A673 (cell line): ENCODE data around the gene TUBA4B. TPM values are rescaled to one million over a fixed set of nuclear protein-coding genes. Genes with fewer than 3 reads are reported as not detected.

Experiments used
- BruUV-seq: library from RNA; stranded (reverse); fragments of 400-500 nt; replicated peaks from 2 replicates; lab custom pipeline; 2021; lab: Mats Ljungman, UMichigan
- CTCF ChIA-PET: fragments of 300-600 bp; sonication (Branson Sonifier 250); formaldehyde crosslinking; loops from one replicate; lab custom pipeline; 2022; ENCODE audit warnings: antibody characterized with exemption; lab: Charles Lee
- POLR2A ChIA-PET: fragments of 300-600 bp; sonication (Branson Sonifier 250); formaldehyde crosslinking; loops from one replicate; lab custom pipeline; 2022; ENCODE audit warnings: antibody characterized with exemption; ENCODE audit not compliant: low non-redundant PET; lab: Charles Lee
- DNase-seq: peaks from one replicate; pipeline ENCODE4 v3.0.0-alpha.2; 2015; ENCODE audit warnings: low spot score
- H3K27ac ChIP-seq: fragments of 200-600 bp; sonication (generic); 2 replicates; pipeline ENCODE4 v1.5.1; 2016; ENCODE audit warnings: mixed run types, low read depth, mild to moderate bottlenecking, mixed read lengths, antibody characterized with exemption, low read length; ENCODE audit not compliant: poor library complexity, severe bottlenecking
- H3K27me3 ChIP-seq: fragments of 200-600 bp; sonication (generic); replicated peaks from 2 replicates; pipeline ENCODE4 v1.6.1; 2017; ENCODE audit warnings: mixed run types, low read depth, mild to moderate bottlenecking, mixed read lengths, antibody characterized with exemption, low read length; ENCODE audit not compliant: insufficient read depth, poor library complexity
- H3K36me3 ChIP-seq: fragments of 200-600 bp; sonication (generic); 2 replicates; pipeline ENCODE4 v1.6.1; 2016; ENCODE audit warnings: mixed run types, mild to moderate bottlenecking, mixed read lengths, antibody characterized with exemption, low read length; ENCODE audit not compliant: insufficient read depth, poor library complexity, severe bottlenecking
- H3K4me1 ChIP-seq: fragments of 200-600 bp; sonication (generic); 2 replicates; pipeline ENCODE4 v1.6.1; 2017; ENCODE audit warnings: mixed run types, mild to moderate bottlenecking, mixed read lengths, antibody characterized with exemption, low read length; ENCODE audit not compliant: insufficient read depth, poor library complexity, severe bottlenecking
- H3K4me3 ChIP-seq: fragments of 200-600 bp; sonication (generic); 2 replicates; pipeline ENCODE4 v1.5.1; 2016; ENCODE audit warnings: low read depth, mixed run types, mild to moderate bottlenecking, mixed read lengths, low read length; ENCODE audit not compliant: poor library complexity, severe bottlenecking
- H3K9me3 ChIP-seq: fragments of 200-600 bp; sonication (generic); 2 replicates; pipeline ENCODE4 v1.6.1; 2016; ENCODE audit warnings: mixed run types, low read depth, mild to moderate bottlenecking, mixed read lengths, antibody characterized with exemption, low read length; ENCODE audit not compliant: poor library complexity, severe bottlenecking
- CTCF ChIP-seq: fragments of 300-800, 200-600 bp; sonication (generic); conservative IDR thresholded peaks from 2 replicates; pipeline ENCODE4 v1.5.1; 2017; ENCODE audit warnings: low read depth, mild to moderate bottlenecking, antibody characterized with exemption, low read length, moderate library complexity, mixed read lengths
- EZH2 ChIP-seq: fragments of 200-600 bp; sonication (generic); IDR thresholded peaks from 2 replicates; pipeline ENCODE4 v1.6.1; 2017; ENCODE audit warnings: borderline replicate concordance, low read depth, mild to moderate bottlenecking, mixed read lengths, antibody characterized with exemption, low read length; ENCODE audit not compliant: poor library complexity, severe bottlenecking
- intact Hi-C: fragments of 100-400 bp; cut with micrococcal nuclease; formaldehyde crosslinking; loops from one replicate; pipeline ENCODE4 v1.10.0; 2022; ENCODE audit not compliant: unreplicated experiment
- total RNA-seq: library from RNA; stranded (reverse); gene quantifications from 2 replicates; pipeline ENCODE4 v1.2.3, GENCODE V29; 2021

TUBA4B gene
- total RNA-seq, 1 experiment from 2014 or later: not detected

GRCh38 chr2:219234331-219234730 lies 18.7 kb upstream of the TUBA4B start:
- intact Hi-C loops: no loop called here
- Histone ChIP-seq H3K4me1 (peaks cover 6% of the 10 kb centered on the region), H3K27ac (no peak overlapping the region), H3K27me3 (no peaks in the 10 kb centered on the region), H3K4me3 (no peak overlapping the region), H3K36me3 (peaks cover 47% of the 10 kb centered on the region), H3K9me3 (no peaks in the 10 kb centered on the region)
- no peak for DNase-seq
- ChIA-PET POLR2A (no interaction called here), CTCF (no interaction called here)
- TF ChIP-seq CTCF (no peak), EZH2 (no peak)
- no TSS peak for BruUV-seq

GRCh38 chr2:219243291-219243761 lies 9.7 kb upstream of the TUBA4B start:
- intact Hi-C loops: no loop called here
- Histone ChIP-seq H3K4me1 (peaks cover 5% of the 10 kb centered on the region), H3K36me3 (peaks cover 4% of the 10 kb centered on the region), H3K4me3 (no peak overlapping the region), H3K27me3 (no peaks in the 10 kb centered on the region), H3K9me3 (no peaks in the 10 kb centered on the region), H3K27ac (no peak overlapping the region)
- POLR2A ChIA-PET: no interaction called here
- TF ChIP-seq EZH2: no peak
- no peak for TF ChIP-seq CTCF
- CTCF ChIA-PET: no interaction called here
- no peak for DNase-seq
- TSS peak; percentile 16 for BruUV-seq

- TF ChIP-seq EZH2 (no peak), CTCF (no peak)
- peak overlapping the region; percentile 85 for H3K4me3 ChIP-seq
- peaks cover 17% of the 10 kb centered on the region for H3K4me1 ChIP-seq
- H3K36me3 ChIP-seq: peaks cover 4% of the 10 kb centered on the region
- H3K27me3 ChIP-seq: no peaks in the 10 kb centered on the region
- peak overlapping the region; percentile 85 for H3K27ac ChIP-seq
- no peak for DNase-seq
- POLR2A ChIA-PET: no interaction called here
- BruUV-seq: TSS peak; percentile 66
- intact Hi-C loops: no loop called here
- CTCF ChIA-PET: interaction anchor here (1.3 kb wide), 1 partner anchor 50 kb away, joined by 4 read pairs; no protein-coding TSS in a partner anchor
- H3K9me3 ChIP-seq: no peaks in the 10 kb centered on the region
Observed at GRCh38 chr2:219244789-219245147, 8.3 kb upstream of the TUBA4B start.
